HCT116 (cell line): ENCODE results near the gene SUMO3. TPM values are rescaled to one million over a fixed set of nuclear protein-coding genes. Genes with fewer than 3 reads are reported as not detected.

Experiments
- ATAC-seq: fragments of 200-7000 bp; cut with Tn5 transposase; 2 replicates; pipeline ENCODE4 v1.9.1; 2020; ENCODE audit warnings: mild to moderate bottlenecking, moderate library complexity
- BruUV-seq: library from RNA; stranded (reverse); fragments of 400-500 nt; replicated peaks from 2 replicates; lab custom pipeline; 2021; lab: Mats Ljungman, UMichigan
- CTCF ChIA-PET: fragments of 300-600 bp; sonication (Branson Sonifier 250); formaldehyde crosslinking; loops from one replicate; lab custom pipeline; 2021; ENCODE audit warnings: antibody characterized with exemption; lab: Charles Lee
- POLR2A ChIA-PET: fragments of 300-600, 350-600 bp; sonication (Branson Sonifier 250); formaldehyde crosslinking; loops from one replicate; lab custom pipeline; 2021; ENCODE audit warnings: antibody characterized with exemption; lab: Charles Lee
- RAD21 ChIA-PET, 2 experiments: fragments of 300-600 bp; sonication (Branson Sonifier 250); formaldehyde crosslinking; loops; one replicate each; lab custom pipeline; 2023; ENCODE audit warnings: low total read pairs in 2 of 2; ENCODE audit not compliant: uncharacterized antibody in 2 of 2, unreplicated experiment in 2 of 2, low non-redundant PET in 1 of 2; lab: Charles Lee
- DNase-seq: peaks from one replicate; pipeline ENCODE4 v3.0.0-alpha.2; 2010; ENCODE audit warnings: low read depth, low spot score
- H2AFZ ChIP-seq: fragments of 200-600 bp; shearing (Covaris generic), sonication (generic); 2 replicates; pipeline ENCODE4 v1.6.1; 2017; ENCODE audit warnings: low read depth, mixed run types, mixed read lengths, antibody characterized with exemption, low read length; ENCODE audit not compliant: poor library complexity, severe bottlenecking
- H3K27ac ChIP-seq: 2 replicates; pipeline ENCODE4 v1.5.1; 2012; ENCODE audit warnings: low read depth, low read length
- H3K27me3 ChIP-seq: fragments of 200-600 bp; sonication (generic); 2 replicates; pipeline ENCODE4 v1.6.1; 2016; ENCODE audit warnings: mixed run types, low read length, mixed read lengths; ENCODE audit not compliant: insufficient read depth
- H3K36me3 ChIP-seq, 2 experiments: fragments of 200-500 bp in 1 of 2; fragments of 200-600 bp in 1 of 2; sonication (Bioruptor generic) in 1 of 2; sonication (generic) in 1 of 2; 2 replicates each; pipeline versions ENCODE4 v1.5.1 to v1.6.1; 2014 to 2016; ENCODE audit warnings: low read length in 2 of 2, inconsistent platforms in 1 of 2, mixed read lengths in 1 of 2, mixed run types in 1 of 2; ENCODE audit not compliant: insufficient read depth in 2 of 2, control insufficient read depth in 1 of 2
- H3K4me1 ChIP-seq, 2 experiments: fragments of 200-600 bp in 1 of 2; sonication (generic) in 1 of 2; 2 replicates each; pipeline versions ENCODE4 v1.5.1 to v1.6.1; 2012 to 2017; ENCODE audit warnings: low read length in 2 of 2, inconsistent platforms in 1 of 2, mild to moderate bottlenecking in 1 of 2, mixed read lengths in 1 of 2, mixed run types in 1 of 2, moderate library complexity in 1 of 2; ENCODE audit not compliant: insufficient read depth in 2 of 2, control insufficient read depth in 1 of 2
- H3K4me2 ChIP-seq: fragments of 200-600 bp; sonication (generic); 2 replicates; pipeline ENCODE4 v1.6.1; 2017; ENCODE audit warnings: mixed run types, low read length, mixed read lengths
- H3K4me3 ChIP-seq, 2 experiments: fragments of 200-600 bp in 1 of 2; sonication (generic) in 1 of 2; replicated peaks in 1 of 2; 2 replicates each; pipeline ENCODE4 v1.5.1; 2011 to 2016; ENCODE audit warnings: low read length in 2 of 2, control low read depth in 1 of 2, low read depth in 1 of 2, mild to moderate bottlenecking in 1 of 2, mixed read lengths in 1 of 2, mixed run types in 1 of 2
- H3K79me2 ChIP-seq: fragments of 200-600 bp; sonication (generic); 2 replicates; pipeline ENCODE4 v1.6.1; 2017; ENCODE audit warnings: mild to moderate bottlenecking, mixed run types, low read length, moderate library complexity, mixed read lengths; ENCODE audit not compliant: insufficient read depth
- H3K9ac ChIP-seq: fragments of 200-600 bp; sonication (generic); 2 replicates; pipeline ENCODE4 v1.6.1; 2016; ENCODE audit warnings: low read length, mixed read lengths
- H3K9me2 ChIP-seq: fragments of 200-600 bp; sonication (generic), shearing (Covaris generic); 2 replicates; pipeline ENCODE4 v1.6.1; 2017; ENCODE audit warnings: mixed run types, mild to moderate bottlenecking, moderate library complexity; ENCODE audit not compliant: insufficient read depth
- H3K9me3 ChIP-seq, 2 experiments: fragments of 200-500 bp in 1 of 2; fragments of 200-600 bp in 1 of 2; sonication (Bioruptor generic) in 1 of 2; sonication (generic) in 1 of 2; 2 replicates each; pipeline ENCODE4 v1.6.1; 2014 to 2017; ENCODE audit warnings: low read length in 2 of 2, mixed read lengths in 2 of 2, inconsistent platforms in 1 of 2, low read depth in 1 of 2, mild to moderate bottlenecking in 1 of 2, mixed run types in 1 of 2, moderate library complexity in 1 of 2; ENCODE audit not compliant: control insufficient read depth in 1 of 2, insufficient read depth in 1 of 2
- H4K20me1 ChIP-seq: fragments of 200-600 bp; sonication (generic), shearing (Covaris generic); 2 replicates; pipeline ENCODE4 v1.6.1; 2017; ENCODE audit warnings: mixed run types, mild to moderate bottlenecking, moderate library complexity; ENCODE audit not compliant: insufficient read depth
- CBX3 ChIP-seq: IDR thresholded peaks from 2 replicates; pipeline ENCODE4 v1.6.1; 2012; ENCODE audit warnings: low read depth
- CTCF ChIP-seq, 3 experiments: fragments of 200-600 bp in 1 of 3; sonication (generic) in 1 of 3; IDR thresholded peaks in 2 of 3; conservative IDR thresholded peaks in 1 of 3; 2 replicates each; pipeline ENCODE4 v1.5.1; 2012 to 2017; ENCODE audit warnings: low read depth in 2 of 3, low read length in 2 of 3, antibody characterized with exemption in 1 of 3, borderline replicate concordance in 1 of 3, control low read depth in 1 of 3, mild to moderate bottlenecking in 1 of 3, mixed read lengths in 1 of 3, mixed run types in 1 of 3, moderate library complexity in 1 of 3; ENCODE audit not compliant: insufficient read depth in 1 of 3
- EGR1 ChIP-seq: IDR thresholded peaks from 2 replicates; pipeline ENCODE4 v1.6.1; 2012; ENCODE audit warnings: low read depth
- ELF1 ChIP-seq: IDR thresholded peaks from 2 replicates; pipeline ENCODE4 v1.6.1; 2012; ENCODE audit warnings: low read depth, borderline replicate concordance
- FOSL1 ChIP-seq: IDR thresholded peaks from 2 replicates; pipeline ENCODE4 v1.6.1; 2012; ENCODE audit warnings: low read depth
- JUND ChIP-seq: IDR thresholded peaks from 2 replicates; pipeline ENCODE4 v1.6.1; 2012
- POLR2AphosphoS5 ChIP-seq: IDR thresholded peaks from 2 replicates; pipeline ENCODE4 v1.6.1; 2011; ENCODE audit warnings: mild to moderate bottlenecking, low read depth, low read length, moderate library complexity
- SRF ChIP-seq: IDR thresholded peaks from 2 replicates; pipeline ENCODE4 v1.6.1; 2012; ENCODE audit warnings: low read depth
- TCF7L2 ChIP-seq: IDR thresholded peaks from 2 replicates; pipeline ENCODE4 v1.7.0; 2011; ENCODE audit warnings: borderline replicate concordance, inconsistent platforms; ENCODE audit not compliant: insufficient read depth, insufficient read length; ENCODE audit errors: extremely low read depth
- YY1 ChIP-seq: IDR thresholded peaks from 2 replicates; pipeline ENCODE4 v1.6.1; 2011; ENCODE audit warnings: low read length, low read depth, moderate library complexity, mild to moderate bottlenecking; ENCODE audit not compliant: insufficient replicate concordance; ENCODE audit errors: extremely low read depth
- ZNF274 ChIP-seq: fragments of 200-500 bp; sonication (Bioruptor generic); IDR thresholded peaks from 2 replicates; pipeline ENCODE4 v1.6.1; 2014; ENCODE audit warnings: mild to moderate bottlenecking, low read depth, low read length, inconsistent platforms
- intact Hi-C: fragments of 100-400 bp; cut with micrococcal nuclease; formaldehyde crosslinking; loops from 2 replicates; pipeline ENCODE4 v1.10.0; 2022
- total RNA-seq: library from RNA; stranded (reverse); gene quantifications from one replicate; pipeline ENCODE4 v1.2.1, GENCODE V29; 2021; ENCODE audit not compliant: unreplicated experiment
- TF ChIP-seq, protein P1 (sequence below): IDR thresholded peaks from 2 replicates; pipeline ENCODE4 v1.6.1; 2012

The SUMO3 gene
- total RNA-seq, 1 experiment from 2014 or later = 31.5 TPM

GRCh38 chr21:44848821-44849521 lies 31.1 kb upstream of the SUMO3 start:
- Histone ChIP-seq H3K9ac (no peak overlapping the region), H3K4me1 (peaks cover 10 to 17% of the 10 kb centered on the region in 2 experiments; a peak in 3 of 4 replicates)
- CTCF ChIA-PET = no interaction called here
- TF ChIP-seq TCF7L2 (no peak), SRF (no peak), EGR1 (no peak), YY1 (no peak), POLR2AphosphoS5 (no peak), FOSL1 (no peak), JUND (no peak), ELF1 (no peak), CTCF (IDR thresholded peaks at IDR 0.05 in 2 of 3, conservative IDR thresholded peaks at IDR 0.05 in 1 of 3; ENCODE audit: borderline replicate concordance in 1 of 3, insufficient read depth in 1 of 3, low read depth in 2 of 3, low read length in 2 of 3) (no peak), CBX3 (no peak), ZNF274 (no peak)
- TF ChIP-seq, protein P1, sequence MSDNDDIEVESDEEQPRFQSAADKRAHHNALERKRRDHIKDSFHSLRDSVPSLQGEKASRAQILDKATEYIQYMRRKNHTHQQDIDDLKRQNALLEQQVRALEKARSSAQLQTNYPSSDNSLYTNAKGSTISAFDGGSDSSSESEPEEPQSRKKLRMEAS = no peak
- TF ChIP-seq, all 23 proteins: peak for 0
- RAD21 ChIA-PET = no interaction called here
- ATAC-seq (no peak), DNase-seq (no peak)
- Histone ChIP-seq H3K4me2 (no peak overlapping the region), H3K79me2 (peaks cover 12% of the 10 kb centered on the region; the same call in 1 of the 2 replicates), H3K9me2 (no peaks in the 10 kb centered on the region), H2AFZ (no peak overlapping the region), H3K27me3 (no peaks in the 10 kb centered on the region), H4K20me1 (no peaks in the 10 kb centered on the region), H3K9me3 (no peaks in the 10 kb centered on the region), H3K36me3 (peaks cover 11 to 20% of the 10 kb centered on the region in 2 experiments; a peak in 3 of 4 replicates), H3K4me3 (no peak overlapping the region), H3K27ac (no peak overlapping the region)
- BruUV-seq = no TSS peak
- POLR2A ChIA-PET = no interaction called here
- intact Hi-C loops = no loop called here
